ENCODE results near the gene MYCBPAP. TPM values are rescaled to one million over a fixed set of nuclear protein-coding genes. Genes with fewer than 3 reads are reported as not detected.

The MYCBPAP gene
- total RNA-seq, 4 donors from 2014 or later = 0.38 to 2.3 (median 0.54) TPM

DNA sequence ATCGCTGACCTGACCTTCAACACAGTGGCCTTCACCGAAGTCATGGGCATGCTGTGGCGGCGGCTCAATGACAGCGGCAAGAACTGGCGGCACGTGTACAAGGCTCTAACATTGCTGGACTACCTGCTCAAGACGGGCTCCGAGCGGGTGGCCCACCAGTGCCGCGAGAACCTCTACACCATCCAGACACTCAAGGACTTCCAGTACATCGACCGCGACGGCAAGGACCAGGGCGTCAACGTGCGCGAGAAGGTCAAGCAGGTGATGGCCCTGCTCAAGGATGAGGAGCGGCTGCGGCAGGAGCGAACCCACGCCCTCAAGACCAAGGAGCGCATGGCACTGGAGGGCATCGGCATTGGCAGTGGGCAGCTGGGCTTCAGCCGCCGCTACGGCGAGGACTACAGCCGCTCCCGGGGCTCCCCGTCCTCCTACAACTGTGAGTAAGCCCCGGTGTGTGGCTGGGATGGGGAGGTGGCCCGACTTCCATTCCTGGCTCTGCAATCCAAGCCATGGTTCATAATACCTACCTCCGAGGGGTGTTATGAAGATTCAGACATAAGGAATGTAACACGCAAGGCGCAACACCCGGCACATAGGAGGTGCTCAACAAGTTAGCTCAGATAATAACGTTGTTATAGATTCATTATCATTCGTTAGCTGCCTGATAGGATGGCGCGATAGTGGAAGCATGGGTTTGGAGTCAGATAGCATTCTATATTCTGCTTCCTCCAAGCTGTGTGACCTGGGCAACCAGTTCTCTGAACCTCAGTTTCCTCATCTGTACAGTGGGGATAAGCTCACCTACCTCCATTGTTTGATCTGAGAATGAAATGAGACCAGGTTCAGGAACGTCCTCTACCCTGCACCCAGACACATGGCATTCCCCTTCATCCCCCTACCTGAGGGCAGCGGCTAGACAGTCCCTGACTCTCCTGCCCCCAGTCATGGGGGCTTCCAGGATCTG, 28.7 kb downstream of the MYCBPAP start:
- DNase-seq (ENCODE audit: low spot score in 2 of 2) = no peak
- WGBS, 2 donors = 91 to 94% methylated on average over 43 to 45 of the region's 45 CpGs
- H3K4me3 ChIP-seq (ENCODE audit: low read depth, poor library complexity, severe bottlenecking) = no peak overlapping the region
- TF ChIP-seq POLR2A (IDR thresholded peaks at IDR 0.05) = no peak
- no peak for TF ChIP-seq CTCF (IDR thresholded peaks at IDR 0.05)
- intact Hi-C loops (cut with DNase I; ENCODE audit: low total_unique reads) = loop anchor here (10.0 kb wide), 1 partner anchor 52 kb away; no protein-coding TSS in a partner anchor

GRCh38 chr17:50537721-50538548, 29.7 kb downstream of the MYCBPAP start:
- WGBS, 2 donors = 88 to 93% methylated on average over 14 to 20 of the region's 20 CpGs
- DNase-seq (ENCODE audit: low spot score in 2 of 2) = peak in 1 of 2 donors; percentile 84
- TF ChIP-seq CTCF (IDR thresholded peaks at IDR 0.05) (no peak), POLR2A (IDR thresholded peaks at IDR 0.05) (no peak)
- intact Hi-C loops (cut with DNase I; ENCODE audit: low total_unique reads) = loop anchor here (10.0 kb wide), 1 partner anchor 53 kb away; no protein-coding TSS in a partner anchor
- H3K4me3 ChIP-seq (ENCODE audit: low read depth, poor library complexity, severe bottlenecking) = no peak overlapping the region

DNA sequence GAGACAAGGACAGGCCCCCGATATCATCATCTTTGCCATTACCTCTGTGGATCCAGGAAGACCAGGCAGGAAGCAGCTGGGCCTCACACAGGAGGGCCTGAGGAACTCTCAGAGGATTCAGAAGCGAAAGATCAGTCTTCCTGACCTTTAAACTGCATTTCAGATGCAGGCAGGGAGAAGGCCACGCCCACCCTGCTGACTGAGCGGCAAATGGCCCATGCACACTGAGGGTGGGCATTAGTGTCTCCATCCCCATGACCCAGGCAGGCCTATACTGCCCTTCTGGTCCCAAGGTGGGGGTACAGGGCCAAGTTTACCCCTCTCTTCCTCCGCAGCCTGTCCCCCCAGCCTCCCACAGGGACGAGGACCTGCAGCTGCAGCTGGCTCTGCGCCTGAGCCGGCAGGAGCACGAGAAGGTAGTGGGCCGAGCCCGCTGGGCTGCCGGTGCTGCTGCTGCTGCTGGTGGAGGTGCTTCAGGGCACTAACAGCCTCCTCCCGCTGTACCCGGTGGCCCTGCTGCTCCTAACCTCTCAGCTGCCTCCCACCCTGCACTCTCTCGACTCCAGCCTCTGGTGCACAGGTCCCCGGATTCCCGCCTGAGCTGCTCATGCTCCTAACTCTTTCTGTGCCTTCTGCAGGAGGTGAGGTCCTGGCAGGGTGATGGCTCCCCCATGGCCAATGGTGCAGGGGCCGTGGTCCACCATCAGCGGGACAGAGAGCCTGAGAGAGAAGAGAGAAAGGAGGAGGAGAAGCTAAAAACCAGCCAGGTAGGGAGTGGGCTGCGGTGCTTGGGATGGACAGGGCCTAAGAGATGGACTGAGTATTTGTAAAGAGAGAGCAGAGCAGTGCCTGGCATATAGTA, 30.5 kb downstream of the MYCBPAP start:
- intact Hi-C loops (cut with DNase I; ENCODE audit: low total_unique reads) = loop anchor here (10.0 kb wide), 1 partner anchor 54 kb away; no protein-coding TSS in a partner anchor
- 60 to 76% methylated on average over 18 to 19 of the region's 20 CpGs for WGBS, 2 donors
- DNase-seq (ENCODE audit: low spot score in 2 of 2) = peak in 1 of 2 donors; percentile 77
- H3K4me3 ChIP-seq (ENCODE audit: low read depth, poor library complexity, severe bottlenecking) = no peak overlapping the region
- TF ChIP-seq POLR2A (IDR thresholded peaks at IDR 0.05) (no peak), CTCF (IDR thresholded peaks at IDR 0.05) (no peak)

DNA sequence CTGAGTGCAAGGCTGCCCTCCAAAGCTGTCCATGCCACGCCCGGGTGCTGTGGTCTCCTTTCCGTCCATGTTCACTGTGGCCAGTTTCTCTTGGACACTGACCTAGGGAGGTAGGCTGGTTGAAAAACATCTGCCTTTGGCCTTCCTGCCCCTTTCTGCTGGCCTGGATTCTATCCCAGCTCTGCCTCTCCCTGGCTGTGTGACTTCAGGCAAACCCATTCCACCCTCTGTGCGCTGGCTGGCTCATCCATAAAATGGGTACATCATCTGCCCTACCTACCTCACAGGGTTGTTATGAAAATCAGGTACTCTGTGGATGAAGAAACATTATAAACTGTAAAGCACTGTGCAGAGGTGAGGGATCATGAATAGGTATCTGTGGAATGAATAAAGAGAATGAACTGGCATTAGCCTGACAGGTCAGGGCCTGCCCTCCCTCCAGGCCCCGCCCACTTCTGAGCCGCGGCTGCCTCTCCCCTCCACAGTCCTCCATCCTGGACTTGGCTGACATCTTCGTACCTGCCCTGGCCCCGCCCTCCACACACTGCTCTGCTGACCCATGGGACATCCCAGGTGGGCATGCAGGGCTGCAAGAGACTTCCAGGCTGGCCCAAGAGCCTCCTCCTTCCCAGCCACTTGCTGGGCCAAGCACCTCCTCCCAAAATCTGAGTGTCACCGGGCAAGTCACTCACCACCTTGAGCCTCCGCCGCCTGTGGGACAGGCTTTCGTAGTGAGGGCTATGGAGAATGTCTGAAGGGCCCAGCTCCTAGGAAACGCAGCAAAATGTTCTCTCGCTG, 31.7 kb downstream of the MYCBPAP start:
- TF ChIP-seq CTCF (IDR thresholded peaks at IDR 0.05) = no peak
- TF ChIP-seq POLR2A (IDR thresholded peaks at IDR 0.05) = no peak
- no peak overlapping the region for H3K4me3 ChIP-seq (ENCODE audit: low read depth, poor library complexity, severe bottlenecking)
- intact Hi-C loops (cut with DNase I; ENCODE audit: low total_unique reads) = loop anchor here (10.0 kb wide), 1 partner anchor 55 kb away; no protein-coding TSS in a partner anchor
- 53 to 58% methylated on average over 15 of the region's 15 CpGs for WGBS, 2 donors
- DNase-seq (ENCODE audit: low spot score in 2 of 2) = peak in 1 of 2 donors; percentile 50

Measured in lower leg skin (tissue), 4 donors.